Tibial nerve (tissue), 4 donors: ENCODE results near the gene MKNK1. TPM values are rescaled to one million over a fixed set of nuclear protein-coding genes. Genes with fewer than 3 reads are reported as not detected.

Source experiments
- DNase-seq, 2 donors: peaks; one replicate each; pipeline ENCODE4 v3.0.0-alpha.2; 2019; ENCODE audit warnings: low spot score in 2 of 2
- H3K27ac ChIP-seq, 4 donors: fragments of 200-600 bp; sonication (generic) in 3 of 4; one replicate each; pipeline ENCODE4 v1.5.1; 2017 to 2019; ENCODE audit warnings: mild to moderate bottlenecking in 1 of 4
- H3K27me3 ChIP-seq, 2 donors: fragments of 200-600 bp; sonication (generic) in 1 of 2; one replicate each; pipeline versions ENCODE4 v1.5.1 to v1.6.0; 2017 to 2019
- H3K36me3 ChIP-seq, 3 donors: fragments of 200-600 bp; sonication (generic); one replicate each; pipeline ENCODE4 v1.5.1; 2018 to 2019
- H3K4me1 ChIP-seq, 4 donors: fragments of 200-600 bp; sonication (generic) in 3 of 4; one replicate each; pipeline ENCODE4 v1.5.1; 2017 to 2019
- H3K4me3 ChIP-seq, 4 donors: fragments of 200-600 bp; sonication (generic) in 3 of 4; one replicate each; pipeline ENCODE4 v1.5.1; 2017 to 2019; ENCODE audit warnings: mild to moderate bottlenecking in 1 of 4, moderate library complexity in 1 of 4
- H3K9me3 ChIP-seq, 4 donors: fragments of 200-600 bp; sonication (generic) in 3 of 4; one replicate each; pipeline ENCODE4 v1.5.1; 2017 to 2019
- EP300 ChIP-seq, 2 donors: sonication (generic); formaldehyde crosslinking; IDR thresholded peaks; one replicate each; pipeline ENCODE4 v1.6.1; 2017; ENCODE audit warnings: antibody characterized with exemption in 2 of 2, mild to moderate bottlenecking in 1 of 2
- POLR2A ChIP-seq, 2 donors: fragments of 450-650 bp; IDR thresholded peaks; one replicate each; pipeline ENCODE4 v1.6.1; 2017; ENCODE audit warnings: antibody characterized with exemption in 2 of 2, mild to moderate bottlenecking in 2 of 2, moderate library complexity in 2 of 2
- WGBS, 2 donors: methylation state at CpG; one replicate each; pipeline ENCODE4 v1.1.5; 2018; 5-methylcytosine and 5-hydroxymethylcytosine counted together
- total RNA-seq, 4 donors: library from RNA; depleted of rRNA; stranded (reverse); fragments of >200 nt; gene quantifications; one replicate each; pipeline ENCODE4 v1.1.0, GENCODE V29; 2016
- TF ChIP-seq, protein P1 (sequence below), 5 experiments: fragments of 200-600 bp in 3 of 5; fragments of 450-650 bp in 2 of 5; sonication (generic) in 3 of 5; IDR thresholded peaks; one replicate each; pipeline ENCODE4 v1.5.1; 2016 to 2019; ENCODE audit warnings: antibody characterized with exemption in 5 of 5, mild to moderate bottlenecking in 3 of 5, moderate library complexity in 2 of 5

MKNK1 gene
- total RNA-seq, 4 donors from 2014 or later, result 52.4 to 75.0 (median 66.5) TPM

DNA sequence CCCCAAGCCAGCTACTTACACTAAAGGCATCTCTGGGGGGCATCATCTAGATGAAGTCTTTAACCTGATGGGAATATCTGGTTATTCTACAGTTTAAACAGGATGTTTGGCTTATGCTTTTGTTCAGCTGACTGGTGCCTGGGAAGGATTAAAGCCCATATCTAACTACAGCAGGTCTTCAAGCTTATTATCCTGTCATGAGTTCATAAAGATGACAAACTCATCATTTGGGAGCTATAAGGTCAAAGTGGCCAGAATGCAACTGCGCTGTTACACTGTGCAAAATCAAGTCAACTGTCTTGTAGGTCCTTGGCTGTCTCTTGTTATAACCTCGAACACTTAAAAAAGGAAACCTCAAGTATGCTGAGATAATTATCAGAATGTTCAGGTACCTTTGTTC is 31.1 kb upstream of the MKNK1 start:
- Histone ChIP-seq H3K36me3 (peaks cover 0 to 82% (median 0%) of the 10 kb centered on the region in 3 donors), H3K4me3 (no peak overlapping the region), H3K27ac (no peak overlapping the region), H3K27me3 (no peaks in the 10 kb centered on the region), H3K9me3 (no peaks in the 10 kb centered on the region), H3K4me1 (peaks cover 0 to 4% (median 0%) of the 10 kb centered on the region in 4 donors)
- no peak for DNase-seq
- TF ChIP-seq, protein P1, sequence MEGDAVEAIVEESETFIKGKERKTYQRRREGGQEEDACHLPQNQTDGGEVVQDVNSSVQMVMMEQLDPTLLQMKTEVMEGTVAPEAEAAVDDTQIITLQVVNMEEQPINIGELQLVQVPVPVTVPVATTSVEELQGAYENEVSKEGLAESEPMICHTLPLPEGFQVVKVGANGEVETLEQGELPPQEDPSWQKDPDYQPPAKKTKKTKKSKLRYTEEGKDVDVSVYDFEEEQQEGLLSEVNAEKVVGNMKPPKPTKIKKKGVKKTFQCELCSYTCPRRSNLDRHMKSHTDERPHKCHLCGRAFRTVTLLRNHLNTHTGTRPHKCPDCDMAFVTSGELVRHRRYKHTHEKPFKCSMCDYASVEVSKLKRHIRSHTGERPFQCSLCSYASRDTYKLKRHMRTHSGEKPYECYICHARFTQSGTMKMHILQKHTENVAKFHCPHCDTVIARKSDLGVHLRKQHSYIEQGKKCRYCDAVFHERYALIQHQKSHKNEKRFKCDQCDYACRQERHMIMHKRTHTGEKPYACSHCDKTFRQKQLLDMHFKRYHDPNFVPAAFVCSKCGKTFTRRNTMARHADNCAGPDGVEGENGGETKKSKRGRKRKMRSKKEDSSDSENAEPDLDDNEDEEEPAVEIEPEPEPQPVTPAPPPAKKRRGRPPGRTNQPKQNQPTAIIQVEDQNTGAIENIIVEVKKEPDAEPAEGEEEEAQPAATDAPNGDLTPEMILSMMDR (IDR thresholded peaks at IDR 0.05), result no peak
- TF ChIP-seq POLR2A (IDR thresholded peaks at IDR 0.05) (no peak), EP300 (IDR thresholded peaks at IDR 0.05) (no peak)
- 90 to 93% methylated on average over 2 of the region's 2 CpGs for WGBS, 2 donors

DNA sequence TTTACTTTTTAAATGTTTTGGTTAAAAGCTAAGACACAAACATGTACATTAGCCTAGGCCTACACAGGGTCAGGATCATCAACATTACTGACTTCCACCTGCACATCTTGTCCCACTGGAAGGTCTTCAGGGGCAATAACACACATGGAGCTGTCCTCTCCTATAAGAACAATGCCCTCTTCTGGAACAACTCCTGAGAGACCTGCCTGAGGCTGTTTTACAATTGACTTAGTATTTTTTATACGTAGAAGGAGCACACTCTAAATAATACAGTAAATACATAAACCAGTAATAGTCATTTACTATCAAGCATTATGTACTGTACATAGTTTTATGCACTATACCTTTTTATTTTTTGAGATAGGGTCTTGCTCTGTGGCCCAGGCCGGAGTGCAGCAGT is 26.7 kb upstream of the MKNK1 start:
- DNase-seq, result no peak
- Histone ChIP-seq H3K27me3 (no peaks in the 10 kb centered on the region), H3K4me3 (no peak overlapping the region), H3K4me1 (no peaks in the 10 kb centered on the region), H3K9me3 (no peaks in the 10 kb centered on the region), H3K36me3 (peaks cover 0 to 68% (median 0%) of the 10 kb centered on the region in 3 donors), H3K27ac (no peak overlapping the region)
- WGBS, 2 donors, result 71 to 80% methylated on average over 2 of the region's 2 CpGs
- TF ChIP-seq EP300 (IDR thresholded peaks at IDR 0.05) (no peak), POLR2A (IDR thresholded peaks at IDR 0.05) (no peak)
- TF ChIP-seq, protein P1 (IDR thresholded peaks at IDR 0.05), result no peak

DNA sequence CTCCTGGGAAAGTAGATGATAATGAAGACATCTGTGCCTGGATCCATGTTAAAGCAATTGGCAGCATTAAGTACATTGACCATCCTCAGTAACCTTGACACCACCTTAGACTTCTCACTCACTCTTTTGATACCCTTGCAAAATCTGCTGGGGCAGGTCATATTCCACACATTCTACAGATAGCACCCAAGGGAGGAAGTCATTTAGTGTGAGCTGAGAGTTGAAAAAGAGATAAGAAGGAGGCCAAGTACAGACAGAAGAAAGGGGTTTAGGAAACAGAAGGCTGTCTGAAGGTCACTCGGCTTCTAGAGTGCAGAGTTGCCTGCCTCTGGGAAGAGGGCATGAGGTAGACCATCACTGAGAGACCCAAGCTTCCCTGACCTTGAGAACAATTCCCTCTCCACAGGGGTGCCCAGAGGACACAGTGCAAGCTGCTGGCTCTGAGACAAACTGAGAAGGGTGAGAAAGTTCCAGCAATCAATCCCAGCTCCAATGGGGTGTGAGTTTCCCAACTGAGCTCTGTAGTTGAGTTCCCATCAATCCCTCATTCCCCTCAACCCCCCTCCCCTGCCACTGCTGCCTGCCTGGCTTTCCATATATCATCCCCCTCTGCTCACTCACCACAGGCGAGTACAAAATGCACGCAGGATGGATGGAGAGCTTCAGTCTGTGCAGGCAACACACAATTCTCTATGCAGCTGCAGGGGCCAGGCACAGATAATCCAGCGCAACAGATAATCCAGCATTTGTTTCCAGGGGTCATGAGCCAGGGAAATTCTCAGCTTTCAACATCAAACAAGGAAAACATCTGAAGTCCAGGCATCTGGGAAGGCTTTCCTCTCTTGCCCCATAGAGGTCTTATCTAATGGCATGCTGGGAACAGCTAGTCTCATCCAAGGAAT is 19.9 kb upstream of the MKNK1 start:
- no peak for DNase-seq
- peaks cover 0 to 8% (median 0%) of the 10 kb centered on the region in 3 donors for H3K36me3 ChIP-seq
- H3K4me3 ChIP-seq, result no peak overlapping the region
- no peak overlapping the region for H3K27ac ChIP-seq
- 36 to 61% methylated on average over 4 of the region's 4 CpGs for WGBS, 2 donors
- H3K9me3 ChIP-seq, result no peaks in the 10 kb centered on the region
- peaks cover 0 to 5% (median 0%) of the 10 kb centered on the region in 4 donors for H3K4me1 ChIP-seq
- H3K27me3 ChIP-seq, result no peaks in the 10 kb centered on the region
- TF ChIP-seq, protein P1 (IDR thresholded peaks at IDR 0.05), result no peak
- no peak for TF ChIP-seq EP300 (IDR thresholded peaks at IDR 0.05)
- TF ChIP-seq POLR2A (IDR thresholded peaks at IDR 0.05), result no peak

DNA sequence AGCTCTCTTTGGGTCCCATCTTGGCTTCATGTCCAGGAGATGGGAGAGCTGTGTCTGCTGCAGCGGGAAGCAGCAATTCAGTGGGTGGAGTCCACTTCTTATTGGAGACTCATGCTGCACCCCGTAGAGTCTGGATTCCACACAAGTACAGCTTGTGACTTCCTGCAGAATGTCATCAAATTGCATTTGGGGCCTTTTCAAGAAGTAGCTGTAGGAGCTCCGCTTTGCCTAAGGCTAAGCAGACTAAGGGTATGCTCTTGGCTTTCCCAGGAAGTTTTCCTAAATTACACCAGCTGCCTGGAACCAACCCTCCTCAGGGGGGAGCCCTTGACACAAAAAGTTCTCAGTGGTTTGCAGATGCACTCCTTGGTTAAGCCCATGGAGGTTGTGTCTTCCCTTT is 18.3 kb upstream of the MKNK1 start:
- Histone ChIP-seq H3K4me3 (no peak overlapping the region), H3K27me3 (no peaks in the 10 kb centered on the region), H3K9me3 (no peaks in the 10 kb centered on the region), H3K36me3 (no peaks in the 10 kb centered on the region), H3K4me1 (peaks cover 0 to 7% (median 0%) of the 10 kb centered on the region in 4 donors), H3K27ac (no peak overlapping the region)
- TF ChIP-seq POLR2A (IDR thresholded peaks at IDR 0.05), result no peak
- TF ChIP-seq, protein P1 (IDR thresholded peaks at IDR 0.05), result peak in 2 of 5 experiments; percentile 27 to 30
- 53 to 57% methylated on average over 3 of the region's 3 CpGs for WGBS, 2 donors
- no peak for DNase-seq

DNA sequence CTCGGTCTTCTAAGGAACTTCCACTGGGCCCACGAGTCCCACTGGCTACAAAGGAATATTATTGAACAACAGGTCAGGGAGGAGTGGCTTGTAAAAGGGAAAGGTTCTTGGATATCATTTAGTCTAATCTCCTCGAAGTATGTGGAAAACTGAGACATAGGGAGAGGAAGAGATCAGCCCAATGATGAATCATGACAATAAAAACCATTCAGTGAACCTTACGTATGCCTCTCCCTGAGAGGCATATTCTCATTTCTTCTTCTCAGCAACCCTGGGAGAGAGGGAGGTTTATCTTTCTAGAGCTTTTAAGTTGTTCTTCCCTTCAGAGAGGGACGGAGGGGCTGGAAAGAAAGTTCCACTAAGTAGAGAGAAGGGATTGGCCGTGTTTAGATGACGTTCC is 17.9 kb upstream of the MKNK1 start:
- H3K9me3 ChIP-seq, result no peaks in the 10 kb centered on the region
- no peak overlapping the region for H3K27ac ChIP-seq
- no peak for DNase-seq
- no peak overlapping the region for H3K4me3 ChIP-seq
- TF ChIP-seq EP300 (IDR thresholded peaks at IDR 0.05) (no peak), POLR2A (IDR thresholded peaks at IDR 0.05) (no peak)
- TF ChIP-seq, protein P1 (IDR thresholded peaks at IDR 0.05), result no peak
- WGBS, 2 donors, result 53 to 56% methylated on average over 7 of the region's 7 CpGs
- H3K36me3 ChIP-seq, result no peaks in the 10 kb centered on the region
- peaks cover 0 to 11% (median 3%) of the 10 kb centered on the region in 4 donors for H3K4me1 ChIP-seq
- H3K27me3 ChIP-seq, result no peaks in the 10 kb centered on the region
